Dedifferentiated amniotic fluid mesenchymal stem cell (primary cell): ENCODE data around the gene NOP16.

ENCODE experiments used
- DNase-seq: peaks from one replicate; pipeline ENCODE4 v3.0.0-alpha.2; 2016; ENCODE audit errors: extremely low spot score

NOP16 gene

DNA sequence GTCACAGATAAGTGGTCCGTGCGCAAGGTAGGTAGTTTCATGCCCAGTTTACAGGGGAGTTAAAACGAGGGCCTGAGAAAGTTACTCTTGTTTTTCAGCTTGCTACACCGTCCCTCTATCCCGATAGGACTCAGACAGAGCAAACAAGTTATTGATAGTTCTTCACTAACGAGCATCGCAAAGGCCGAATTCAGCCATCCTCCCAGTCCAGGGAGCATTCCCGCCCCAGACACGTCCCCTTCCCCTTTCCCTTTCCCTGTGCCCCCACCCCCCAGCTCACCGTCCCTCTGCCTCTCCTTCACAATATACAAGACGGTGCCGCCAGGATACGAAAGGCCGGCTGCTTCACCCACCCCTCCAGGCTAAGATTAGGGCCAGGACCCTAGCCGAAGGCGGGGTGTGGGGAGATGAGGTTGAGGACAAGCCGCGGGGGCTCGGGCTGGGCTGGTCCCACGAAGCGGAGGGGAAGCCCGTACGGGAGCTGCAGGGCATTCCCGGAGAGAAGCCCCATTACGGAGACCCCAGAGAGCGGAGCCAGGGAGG, 27.4 kb downstream of the NOP16 start:
- no peak for DNase-seq

GRCh38 chr5:176359658-176360057, 28.7 kb downstream of the NOP16 start:
- DNase-seq = no peak

GRCh38 chr5:176356179-176356566, 32.2 kb downstream of the NOP16 start:
- no peak for DNase-seq

DNA sequence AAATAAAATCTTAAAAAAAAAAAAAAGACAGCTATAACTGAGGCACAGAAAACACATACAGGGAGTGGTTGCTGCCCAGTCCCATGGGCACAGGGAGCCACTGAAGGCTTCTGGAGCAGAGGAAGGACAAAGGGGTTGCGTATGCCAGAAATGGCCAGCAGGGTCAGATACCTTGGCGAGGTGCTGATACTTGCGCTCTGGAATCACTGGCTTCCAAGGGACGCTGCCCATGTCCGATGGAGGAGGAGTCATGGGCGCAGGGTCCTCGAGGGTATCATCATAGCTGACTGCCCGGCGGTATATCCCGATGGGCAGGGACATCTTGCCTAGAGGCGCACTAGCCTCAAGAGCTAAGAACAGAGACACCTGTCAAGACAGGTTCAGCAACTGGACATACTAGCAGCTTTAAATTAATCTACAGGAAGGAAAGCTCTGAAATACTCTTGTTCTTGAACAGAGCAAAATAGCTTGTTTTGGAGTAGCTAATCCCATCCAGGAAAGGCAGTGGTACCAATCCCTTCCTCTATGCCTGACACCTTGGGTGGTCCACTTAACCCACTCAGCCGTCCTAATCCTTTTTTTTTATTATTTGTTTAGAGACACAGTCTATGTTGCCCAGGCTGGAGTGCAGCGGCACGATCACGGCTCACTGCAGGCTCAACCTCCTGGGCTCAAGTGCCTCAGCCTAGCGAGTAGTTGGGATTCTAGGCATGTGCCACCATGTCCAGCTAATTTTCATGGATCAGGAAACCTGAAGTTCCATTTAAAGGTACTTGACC, 32.8 kb downstream of the NOP16 start:
- DNase-seq = no peak

GRCh38 chr5:176353533-176353932, 34.9 kb downstream of the NOP16 start:
- DNase-seq = no peak

GRCh38 chr5:176352116-176352878, 36.1 kb downstream of the NOP16 start:
- no peak for DNase-seq

DNA sequence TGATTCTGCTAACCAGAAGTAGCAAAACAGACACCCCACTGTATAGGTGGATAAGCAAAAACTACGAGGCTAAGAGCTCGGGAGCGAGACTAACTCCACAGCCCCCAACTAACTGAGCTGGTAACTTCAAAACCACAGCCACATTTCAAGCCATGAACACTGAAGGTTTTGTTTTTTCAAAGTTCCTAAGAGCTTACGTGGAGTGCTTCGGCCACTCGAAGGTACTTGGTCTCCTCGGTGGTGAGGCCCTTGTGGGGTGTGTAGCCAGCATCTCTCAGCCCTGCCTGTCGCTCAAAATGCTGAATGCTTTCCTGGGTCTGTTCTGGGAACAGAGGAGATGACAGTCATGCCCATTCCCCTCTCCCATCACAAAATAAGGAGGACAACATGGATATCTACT, 38.0 kb downstream of the NOP16 start:
- no peak for DNase-seq

DNA sequence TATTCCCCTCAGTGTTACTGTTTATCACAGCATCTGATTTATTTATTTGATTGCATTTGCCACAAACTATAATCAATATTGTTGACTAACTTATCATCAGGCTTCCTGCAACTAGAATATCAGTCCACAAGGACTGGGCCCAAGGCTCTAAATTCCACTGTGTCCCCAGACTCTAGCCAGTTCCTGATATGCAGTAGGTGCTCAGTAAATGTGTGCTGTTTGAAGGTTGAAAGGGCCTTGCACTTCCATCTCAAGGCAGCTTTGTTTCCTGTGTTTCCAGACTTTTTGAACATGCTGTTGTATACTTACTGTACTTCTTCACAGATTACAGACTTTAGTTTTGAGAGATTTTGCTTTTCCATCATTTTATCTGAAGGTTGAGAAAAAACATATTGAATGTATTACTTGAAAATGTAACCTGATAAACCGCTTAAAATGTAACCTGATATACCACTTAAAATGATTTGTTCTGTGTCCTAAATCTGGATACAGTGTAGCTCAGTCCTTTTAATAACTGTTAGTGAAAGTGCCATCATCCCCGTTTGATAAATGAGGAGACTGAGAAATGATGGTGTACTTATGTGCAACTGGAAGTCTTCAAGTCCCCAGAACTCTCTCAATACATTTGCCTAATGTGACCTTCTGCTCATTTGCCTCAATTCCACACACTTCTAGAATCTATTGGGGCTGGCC, 45.5 kb downstream of the NOP16 start:
- no peak for DNase-seq

DNA sequence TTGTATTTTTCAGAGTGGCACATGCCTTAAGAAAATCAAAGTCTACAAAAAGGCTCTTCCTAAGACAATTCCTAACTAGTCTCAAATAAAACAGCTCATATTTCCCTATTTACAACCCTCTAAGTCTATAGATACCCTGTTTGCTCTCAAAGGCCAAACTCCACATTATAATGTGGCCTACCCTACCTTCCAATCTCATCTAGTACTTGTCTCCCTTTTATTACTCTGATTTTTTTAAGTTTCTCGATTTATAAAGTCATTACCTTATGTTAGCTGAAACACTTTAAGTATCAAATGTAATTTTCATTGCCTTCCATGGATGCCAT, 46.3 kb downstream of the NOP16 start:
- no peak for DNase-seq

GRCh38 chr5:176341325-176342157, 46.9 kb downstream of the NOP16 start:
- no peak for DNase-seq

DNA sequence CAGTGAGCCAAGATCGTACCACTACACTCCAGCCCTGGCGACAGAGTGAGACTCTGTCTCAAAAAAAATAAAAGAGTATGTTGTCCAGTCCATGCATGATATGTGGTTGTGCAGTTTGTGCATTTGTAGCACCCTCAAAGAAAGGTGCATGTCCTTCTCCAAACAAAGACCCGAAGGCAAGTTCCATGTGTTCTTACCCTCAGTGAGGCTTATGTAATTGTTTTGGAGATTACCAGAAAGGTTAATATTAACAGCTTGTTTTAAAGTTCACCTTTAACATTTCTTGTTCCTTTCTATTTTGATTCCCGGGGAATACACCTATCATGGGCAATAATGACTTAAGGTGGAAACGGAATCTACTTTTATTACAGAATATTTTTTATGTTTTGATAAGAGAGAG, 49.1 kb downstream of the NOP16 start:
- no peak for DNase-seq

- no peak for DNase-seq
Observed at GRCh38 chr5:176337913-176338312, 50.5 kb downstream of the NOP16 start.

DNA sequence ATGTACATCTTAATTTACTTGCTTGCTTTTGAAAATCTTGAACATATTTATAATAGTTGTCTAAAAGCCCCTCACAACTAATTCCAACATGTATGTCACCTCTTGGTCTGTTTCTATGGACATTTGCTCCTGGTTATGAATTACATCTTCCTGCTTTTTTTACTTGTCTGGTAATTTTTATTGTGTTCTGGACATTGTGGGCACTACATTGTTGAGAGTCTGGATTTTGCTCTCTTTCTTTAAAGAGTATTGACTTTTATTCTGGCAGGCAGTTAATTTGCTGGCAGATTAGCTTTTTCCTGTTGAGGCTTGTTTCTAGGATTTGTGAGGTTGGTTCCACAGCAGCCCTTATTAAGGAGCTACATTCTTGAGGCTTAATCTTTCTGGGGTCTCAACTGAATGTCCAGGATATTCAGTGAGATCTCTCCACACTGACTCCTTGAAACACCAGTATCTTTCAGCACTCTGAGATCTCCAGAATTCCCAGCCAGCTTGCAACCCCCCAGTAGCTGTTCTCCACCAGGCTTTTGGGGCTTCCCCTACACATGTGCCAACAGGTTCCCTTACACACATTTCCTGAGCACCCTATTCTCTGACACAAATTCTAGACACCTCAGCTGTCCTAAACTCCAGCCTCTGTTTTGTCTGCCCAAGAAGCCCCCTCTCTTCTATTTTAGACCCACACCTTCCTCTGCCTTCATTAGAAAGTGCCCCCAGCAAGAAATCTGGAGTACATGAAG, 54.2 kb downstream of the NOP16 start:
- DNase-seq = no peak
